GM12865 (cell line): Measurements from ENCODE around the gene RPL10A.

ENCODE experiments used
- DNase-seq: peaks from one replicate; pipeline ENCODE4 v3.0.0; 2010; ENCODE audit warnings: low read depth
- H3K4me3 ChIP-seq: 2 replicates; pipeline ENCODE4 v1.5.1; 2011; ENCODE audit warnings: mild to moderate bottlenecking, low read depth, low read length, control low read depth
- TF ChIP-seq, protein P1 (sequence below): IDR thresholded peaks from 2 replicates; pipeline ENCODE4 v1.5.1; 2011; ENCODE audit warnings: low read length, control low read depth, low read depth, inconsistent platforms; ENCODE audit not compliant: insufficient read depth; ENCODE audit errors: missing control alignments

Gene RPL10A

DNA sequence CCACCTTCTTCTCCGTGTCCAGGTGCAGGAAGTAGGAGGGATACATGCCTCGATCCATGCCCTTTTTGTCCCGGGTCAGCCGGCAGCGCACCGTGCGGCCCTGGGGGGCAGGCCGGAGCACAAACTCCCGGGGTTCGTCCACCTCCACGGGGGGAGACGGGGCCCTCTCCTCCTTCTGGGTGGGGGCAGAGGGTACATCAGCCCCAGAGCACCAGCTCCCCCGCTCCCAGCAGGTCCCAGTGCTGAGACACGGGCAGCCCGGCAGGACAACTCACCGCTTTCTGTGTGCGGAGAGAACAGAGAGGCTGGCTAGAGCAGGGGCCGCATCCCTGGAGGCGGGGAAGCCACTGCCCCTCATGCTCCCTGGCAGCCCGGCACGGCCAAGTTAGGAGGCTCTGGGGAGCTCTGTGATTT is 37.8 kb downstream of the RPL10A start:
- H3K4me3 ChIP-seq = no peak overlapping the region
- no peak for DNase-seq
- TF ChIP-seq, protein P1, sequence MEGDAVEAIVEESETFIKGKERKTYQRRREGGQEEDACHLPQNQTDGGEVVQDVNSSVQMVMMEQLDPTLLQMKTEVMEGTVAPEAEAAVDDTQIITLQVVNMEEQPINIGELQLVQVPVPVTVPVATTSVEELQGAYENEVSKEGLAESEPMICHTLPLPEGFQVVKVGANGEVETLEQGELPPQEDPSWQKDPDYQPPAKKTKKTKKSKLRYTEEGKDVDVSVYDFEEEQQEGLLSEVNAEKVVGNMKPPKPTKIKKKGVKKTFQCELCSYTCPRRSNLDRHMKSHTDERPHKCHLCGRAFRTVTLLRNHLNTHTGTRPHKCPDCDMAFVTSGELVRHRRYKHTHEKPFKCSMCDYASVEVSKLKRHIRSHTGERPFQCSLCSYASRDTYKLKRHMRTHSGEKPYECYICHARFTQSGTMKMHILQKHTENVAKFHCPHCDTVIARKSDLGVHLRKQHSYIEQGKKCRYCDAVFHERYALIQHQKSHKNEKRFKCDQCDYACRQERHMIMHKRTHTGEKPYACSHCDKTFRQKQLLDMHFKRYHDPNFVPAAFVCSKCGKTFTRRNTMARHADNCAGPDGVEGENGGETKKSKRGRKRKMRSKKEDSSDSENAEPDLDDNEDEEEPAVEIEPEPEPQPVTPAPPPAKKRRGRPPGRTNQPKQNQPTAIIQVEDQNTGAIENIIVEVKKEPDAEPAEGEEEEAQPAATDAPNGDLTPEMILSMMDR = no peak

DNA sequence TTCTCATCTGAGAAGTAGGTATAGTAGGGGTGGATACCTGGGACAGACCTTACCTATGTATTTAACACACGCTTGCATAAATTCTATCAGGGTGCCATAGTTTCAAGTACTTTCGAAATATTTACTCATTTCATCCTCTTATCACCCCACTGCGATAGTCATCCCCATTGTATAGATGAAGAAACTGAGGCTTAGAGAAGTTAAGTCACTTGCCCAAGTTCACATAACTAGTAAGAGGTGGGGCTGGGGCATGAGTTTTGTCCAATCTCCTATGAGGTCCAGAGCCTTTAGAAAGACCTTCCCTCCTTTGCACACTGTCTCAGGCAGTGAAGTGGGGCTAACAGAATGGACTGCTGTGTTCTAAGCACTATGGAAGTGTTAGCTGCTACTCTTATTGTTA is 38.3 kb downstream of the RPL10A start:
- DNase-seq = no peak
- TF ChIP-seq, protein P1 = no peak
- H3K4me3 ChIP-seq = no peak overlapping the region

DNA sequence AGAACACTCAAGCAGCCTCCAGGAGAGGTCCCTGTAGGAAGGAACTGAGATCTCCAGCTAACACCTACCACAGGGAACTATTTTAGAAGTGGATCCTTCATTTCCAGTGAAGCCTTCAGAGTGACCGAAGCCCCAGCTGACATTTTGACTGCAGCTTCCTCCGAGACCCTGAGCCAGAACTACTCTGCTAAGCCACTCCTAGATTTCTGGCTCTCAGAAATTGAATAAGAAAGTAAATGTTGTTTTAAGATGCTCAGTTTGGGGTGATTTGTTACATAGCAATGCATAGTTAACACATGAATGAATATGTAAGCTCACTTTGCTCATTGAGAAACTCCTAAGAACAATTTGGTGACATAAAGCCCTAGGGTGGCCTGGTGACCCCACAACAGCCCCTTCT is 39.0 kb downstream of the RPL10A start:
- TF ChIP-seq, protein P1 = no peak
- no peak overlapping the region for H3K4me3 ChIP-seq
- no peak for DNase-seq

DNA sequence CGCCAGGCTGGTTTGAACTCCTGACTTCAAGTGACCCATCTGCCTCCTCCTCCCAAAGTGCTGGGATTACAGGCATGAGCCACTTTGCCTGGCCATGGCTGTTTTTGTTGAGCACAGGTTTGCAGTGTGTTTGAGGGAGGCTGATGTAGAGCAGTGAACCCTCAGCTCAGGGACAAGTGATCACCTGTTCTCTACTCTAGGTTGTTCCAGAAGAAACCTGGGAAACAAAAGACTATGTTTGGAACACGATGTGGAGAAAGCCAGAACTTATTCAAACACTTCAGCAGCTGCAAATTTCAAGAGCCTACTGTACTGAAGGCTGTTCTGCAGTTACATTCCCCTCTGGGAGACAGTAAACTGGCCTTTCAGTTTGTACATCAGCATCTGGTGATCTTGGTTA is 39.8 kb downstream of the RPL10A start:
- DNase-seq = no peak
- TF ChIP-seq, protein P1 = no peak
- no peak overlapping the region for H3K4me3 ChIP-seq

DNA sequence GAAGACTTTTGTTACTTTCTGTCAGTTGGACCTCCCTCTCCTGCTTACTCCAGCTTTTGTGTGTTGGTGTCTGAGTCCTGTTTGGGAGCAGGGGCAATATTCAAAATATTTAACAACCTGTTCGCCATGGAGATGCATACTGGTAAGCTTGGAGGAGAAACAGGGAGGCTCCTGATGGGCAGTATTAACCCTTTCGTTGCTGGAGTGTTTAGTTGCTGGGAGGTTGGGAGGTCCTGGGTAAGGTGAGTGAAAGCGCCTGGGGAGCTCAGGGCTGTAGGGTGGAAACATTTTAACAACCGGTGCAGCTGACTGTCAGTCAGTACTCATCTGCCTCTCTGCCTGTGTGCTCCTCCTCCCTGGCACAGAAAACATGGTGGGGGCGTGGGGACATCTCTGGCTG is 40.3 kb downstream of the RPL10A start:
- H3K4me3 ChIP-seq = no peak overlapping the region
- no peak for DNase-seq
- TF ChIP-seq, protein P1 = no peak

DNA sequence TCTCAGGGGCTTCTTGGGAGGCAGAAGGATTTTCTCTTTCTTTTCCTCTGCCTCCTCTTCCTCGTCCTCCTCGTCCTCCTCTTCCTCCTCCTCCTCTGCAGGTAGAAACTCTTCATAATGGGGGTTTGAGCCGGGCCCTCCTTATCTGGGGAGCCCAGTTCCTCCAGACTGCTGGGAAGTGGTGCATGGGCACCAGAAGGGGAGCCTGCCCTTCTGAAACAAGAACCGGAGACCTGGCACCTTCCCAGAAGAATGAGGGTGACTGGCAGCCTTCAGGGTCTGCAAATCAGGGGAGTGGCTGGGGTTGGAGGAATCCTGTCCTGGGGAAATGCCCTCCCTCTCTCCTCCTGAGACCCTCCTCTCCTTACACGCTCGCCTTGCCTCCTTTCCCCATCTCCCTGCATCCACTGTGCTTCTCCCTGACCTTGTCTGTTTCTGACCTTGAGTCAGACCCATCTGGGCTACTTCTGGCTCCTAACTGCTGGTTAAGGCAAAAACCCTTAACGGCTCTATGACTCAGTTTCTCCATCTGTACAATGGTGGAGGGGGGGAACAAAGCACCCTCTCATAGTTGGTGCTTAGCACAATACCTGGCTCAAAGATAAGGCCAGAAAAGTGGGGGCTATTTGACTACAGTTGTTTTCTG is 42.8 kb downstream of the RPL10A start:
- no peak overlapping the region for H3K4me3 ChIP-seq
- TF ChIP-seq, protein P1 = no peak

DNA sequence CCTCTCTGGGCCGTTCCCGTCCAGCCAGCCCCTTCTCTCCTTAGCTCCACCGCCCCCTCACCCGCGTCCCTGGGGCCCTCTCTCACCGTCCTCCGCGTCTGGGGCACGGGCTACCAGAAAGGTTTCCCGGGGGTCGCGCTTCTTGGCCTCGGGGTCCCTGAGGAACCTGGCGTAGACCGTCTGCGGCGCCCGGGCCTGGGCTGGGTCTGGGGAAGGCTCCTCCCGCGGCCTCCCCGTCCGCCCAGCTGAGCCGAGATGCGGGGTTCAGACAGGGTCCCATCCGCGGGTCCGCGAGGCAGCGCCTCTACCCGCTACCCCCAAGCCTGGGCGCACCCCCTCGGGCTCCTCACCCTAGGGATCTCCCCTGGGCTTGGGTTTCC is 43.4 kb downstream of the RPL10A start:
- TF ChIP-seq, protein P1 = no peak
- DNase-seq = no peak
- H3K4me3 ChIP-seq = no peak overlapping the region

More for the DNA sequence above, 42.8 kb downstream of the RPL10A start:
- DNase-seq = no peak
